Activated T-cell treated with anti-CD3 and anti-CD28 coated beads, Interleukin-2, amount 50 U/mL, for 24 hours (primary cell): ENCODE data around the gene TMCO6.

Source experiments
- DNase-seq: peaks from one replicate; pipeline ENCODE4 v3.0.0-alpha.2; 2020
- H3K27ac Mint-ChIP-seq: 2 replicates; pipeline ENCODE4 v1.8.0; 2020; ENCODE audit warnings: mild to moderate bottlenecking, mixed read lengths
- H3K27me3 Mint-ChIP-seq: 2 replicates; pipeline ENCODE4 v1.8.0; 2020; ENCODE audit warnings: mixed read lengths
- H3K36me3 Mint-ChIP-seq: 2 replicates; pipeline ENCODE4 v1.8.0; 2020; ENCODE audit warnings: low read depth, mixed read lengths
- H3K4me1 Mint-ChIP-seq: 2 replicates; pipeline ENCODE4 v1.8.0; 2020; ENCODE audit warnings: low read depth, mixed read lengths
- H3K4me3 Mint-ChIP-seq: 2 replicates; pipeline ENCODE4 v1.8.0; 2020; ENCODE audit warnings: mild to moderate bottlenecking, moderate library complexity, mixed read lengths
- H3K9me3 Mint-ChIP-seq: 2 replicates; pipeline ENCODE4 v1.8.0; 2020; ENCODE audit warnings: mixed read lengths

The TMCO6 gene

GRCh38 chr5:140673187-140673976 is 34.1 kb downstream of the TMCO6 start, which contains the start of gene DND1:
TSS of gene DND1 (minus strand) at chr5:140673576. CDS start at chr5:140673542, 34 bp downstream.
- Mint-ChIP-seq H3K27ac (peak within 1 kb of the TSS; percentile 5), H3K36me3 (peaks cover 97% of the 10 kb centered on the region), H3K4me3 (no peak within 1 kb of the TSS), H3K9me3 (no peaks in the 10 kb centered on the region), H3K4me1 (peaks cover 2% of the 10 kb centered on the region), H3K27me3 (no peaks in the 10 kb centered on the region)
- DNase-seq, result no peak

- H3K4me3 Mint-ChIP-seq, result no peak overlapping the region
- peaks cover 97% of the 10 kb centered on the region for H3K36me3 Mint-ChIP-seq
- H3K27ac Mint-ChIP-seq, result peak overlapping the region; percentile 5
- no peaks in the 10 kb centered on the region for H3K27me3 Mint-ChIP-seq
- H3K9me3 Mint-ChIP-seq, result no peaks in the 10 kb centered on the region
- DNase-seq, result no peak
- peaks cover 2% of the 10 kb centered on the region for H3K4me1 Mint-ChIP-seq
Observed at GRCh38 chr5:140674211-140674610, 35.0 kb downstream of the TMCO6 start.

GRCh38 chr5:140674629-140675028 is 35.4 kb downstream of the TMCO6 start:
- H3K4me3 Mint-ChIP-seq, result no peak overlapping the region
- peak overlapping the region; percentile 73 for H3K27ac Mint-ChIP-seq
- H3K4me1 Mint-ChIP-seq, result peaks cover 2% of the 10 kb centered on the region
- no peaks in the 10 kb centered on the region for H3K27me3 Mint-ChIP-seq
- no peak for DNase-seq
- H3K9me3 Mint-ChIP-seq, result no peaks in the 10 kb centered on the region
- H3K36me3 Mint-ChIP-seq, result peaks cover 97% of the 10 kb centered on the region

GRCh38 chr5:140677947-140678346 is 38.7 kb downstream of the TMCO6 start:
- no peaks in the 10 kb centered on the region for H3K27me3 Mint-ChIP-seq
- H3K27ac Mint-ChIP-seq, result peak overlapping the region; percentile 11
- no peak for DNase-seq
- peaks cover 94% of the 10 kb centered on the region for H3K36me3 Mint-ChIP-seq
- H3K4me1 Mint-ChIP-seq, result peaks cover 2% of the 10 kb centered on the region
- H3K4me3 Mint-ChIP-seq, result no peak overlapping the region
- H3K9me3 Mint-ChIP-seq, result no peaks in the 10 kb centered on the region

GRCh38 chr5:140678993-140679392 is 39.7 kb downstream of the TMCO6 start:
- Mint-ChIP-seq H3K9me3 (no peaks in the 10 kb centered on the region), H3K4me3 (no peak overlapping the region), H3K36me3 (peaks cover 93% of the 10 kb centered on the region), H3K4me1 (peaks cover 2% of the 10 kb centered on the region), H3K27ac (no peak overlapping the region), H3K27me3 (no peaks in the 10 kb centered on the region)
- no peak for DNase-seq

- H3K27me3 Mint-ChIP-seq, result no peaks in the 10 kb centered on the region
- H3K36me3 Mint-ChIP-seq, result peaks cover 78% of the 10 kb centered on the region
- peak overlapping the region; percentile 99 for H3K27ac Mint-ChIP-seq
- peak overlapping the region; percentile 97 for H3K4me3 Mint-ChIP-seq
- H3K4me1 Mint-ChIP-seq, result peaks cover 42% of the 10 kb centered on the region
- DNase-seq, result no peak
- no peaks in the 10 kb centered on the region for H3K9me3 Mint-ChIP-seq
Observed at GRCh38 chr5:140690376-140690932, 51.2 kb downstream of the TMCO6 start.

GRCh38 chr5:140690941-140691924 is 52.0 kb downstream of the TMCO6 start, which contains the start of the genes HARS1 and HARS2:
TSS of gene HARS1 (minus strand) at chr5:140691370. CDS start at chr5:140691304, 66 bp downstream.
TSS of gene HARS2 (plus strand) at chr5:140691455. CDS start at chr5:140691649, 194 bp downstream.
- Mint-ChIP-seq H3K4me3 (peak within 1 kb of the TSS; percentile 97), H3K9me3 (no peaks in the 10 kb centered on the region), H3K36me3 (peaks cover 79% of the 10 kb centered on the region), H3K27ac (peak within 1 kb of the TSS; percentile 99), H3K4me1 (peaks cover 48% of the 10 kb centered on the region), H3K27me3 (no peaks in the 10 kb centered on the region)
- peak; percentile 88 for DNase-seq

- H3K36me3 Mint-ChIP-seq, result peaks cover 83% of the 10 kb centered on the region
- peaks cover 38% of the 10 kb centered on the region for H3K4me1 Mint-ChIP-seq
- H3K9me3 Mint-ChIP-seq, result no peaks in the 10 kb centered on the region
- H3K27me3 Mint-ChIP-seq, result no peaks in the 10 kb centered on the region
- H3K27ac Mint-ChIP-seq, result peak overlapping the region; percentile 71
- H3K4me3 Mint-ChIP-seq, result no peak overlapping the region
- DNase-seq, result no peak
Observed at GRCh38 chr5:140694276-140694675, 55.0 kb downstream of the TMCO6 start.
